ENCODE results near the gene PI4KA.

DNA sequence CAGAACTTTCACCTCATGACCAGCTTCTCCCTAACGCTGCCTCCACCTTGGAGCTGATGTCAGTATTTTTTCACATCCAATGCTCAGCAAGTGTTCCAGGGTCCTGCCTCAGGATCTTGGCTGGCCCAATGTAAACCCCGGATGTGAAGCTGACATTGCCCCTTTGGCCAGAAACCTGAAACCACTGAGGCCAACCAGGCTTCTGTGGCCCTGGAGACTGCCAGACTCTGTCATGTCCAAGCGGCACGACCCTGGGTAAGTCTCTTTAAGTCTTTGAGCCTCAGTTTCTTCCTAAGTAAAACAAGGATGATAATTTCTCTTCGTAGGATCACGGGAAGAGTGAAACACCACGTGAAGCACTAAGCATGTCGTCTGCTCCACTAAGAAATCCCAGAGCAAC, 61.9 kb downstream of the PI4KA start:
- TF ChIP-seq, protein P1, sequence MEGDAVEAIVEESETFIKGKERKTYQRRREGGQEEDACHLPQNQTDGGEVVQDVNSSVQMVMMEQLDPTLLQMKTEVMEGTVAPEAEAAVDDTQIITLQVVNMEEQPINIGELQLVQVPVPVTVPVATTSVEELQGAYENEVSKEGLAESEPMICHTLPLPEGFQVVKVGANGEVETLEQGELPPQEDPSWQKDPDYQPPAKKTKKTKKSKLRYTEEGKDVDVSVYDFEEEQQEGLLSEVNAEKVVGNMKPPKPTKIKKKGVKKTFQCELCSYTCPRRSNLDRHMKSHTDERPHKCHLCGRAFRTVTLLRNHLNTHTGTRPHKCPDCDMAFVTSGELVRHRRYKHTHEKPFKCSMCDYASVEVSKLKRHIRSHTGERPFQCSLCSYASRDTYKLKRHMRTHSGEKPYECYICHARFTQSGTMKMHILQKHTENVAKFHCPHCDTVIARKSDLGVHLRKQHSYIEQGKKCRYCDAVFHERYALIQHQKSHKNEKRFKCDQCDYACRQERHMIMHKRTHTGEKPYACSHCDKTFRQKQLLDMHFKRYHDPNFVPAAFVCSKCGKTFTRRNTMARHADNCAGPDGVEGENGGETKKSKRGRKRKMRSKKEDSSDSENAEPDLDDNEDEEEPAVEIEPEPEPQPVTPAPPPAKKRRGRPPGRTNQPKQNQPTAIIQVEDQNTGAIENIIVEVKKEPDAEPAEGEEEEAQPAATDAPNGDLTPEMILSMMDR (IDR thresholded peaks at IDR 0.05) = no peak
- TF ChIP-seq, protein P2, sequence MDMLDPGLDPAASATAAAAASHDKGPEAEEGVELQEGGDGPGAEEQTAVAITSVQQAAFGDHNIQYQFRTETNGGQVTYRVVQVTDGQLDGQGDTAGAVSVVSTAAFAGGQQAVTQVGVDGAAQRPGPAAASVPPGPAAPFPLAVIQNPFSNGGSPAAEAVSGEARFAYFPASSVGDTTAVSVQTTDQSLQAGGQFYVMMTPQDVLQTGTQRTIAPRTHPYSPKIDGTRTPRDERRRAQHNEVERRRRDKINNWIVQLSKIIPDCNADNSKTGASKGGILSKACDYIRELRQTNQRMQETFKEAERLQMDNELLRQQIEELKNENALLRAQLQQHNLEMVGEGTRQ (IDR thresholded peaks at IDR 0.05; ENCODE audit: borderline replicate concordance, low read depth, low read length) = no peak
- TF ChIP-seq EP300 (IDR thresholded peaks at IDR 0.05; ENCODE audit: borderline replicate concordance in 1 of 2, low read depth in 1 of 2, low read length in 1 of 2) (no peak), GABPA (IDR thresholded peaks at IDR 0.05; ENCODE audit: low read depth) (no peak), TEAD4 (IDR thresholded peaks at IDR 0.05; ENCODE audit: borderline replicate concordance, insufficient read depth) (no peak), POLR2AphosphoS5 (IDR thresholded peaks at IDR 0.05; ENCODE audit: low read depth, low read length) (no peak), FOXJ3 (CRISPR knock-in tag; IDR thresholded peaks at IDR 0.05) (no peak), SIN3A (IDR thresholded peaks at IDR 0.05; ENCODE audit: borderline replicate concordance, low read depth, low read length) (no peak)
- TF ChIP-seq, protein P3, sequence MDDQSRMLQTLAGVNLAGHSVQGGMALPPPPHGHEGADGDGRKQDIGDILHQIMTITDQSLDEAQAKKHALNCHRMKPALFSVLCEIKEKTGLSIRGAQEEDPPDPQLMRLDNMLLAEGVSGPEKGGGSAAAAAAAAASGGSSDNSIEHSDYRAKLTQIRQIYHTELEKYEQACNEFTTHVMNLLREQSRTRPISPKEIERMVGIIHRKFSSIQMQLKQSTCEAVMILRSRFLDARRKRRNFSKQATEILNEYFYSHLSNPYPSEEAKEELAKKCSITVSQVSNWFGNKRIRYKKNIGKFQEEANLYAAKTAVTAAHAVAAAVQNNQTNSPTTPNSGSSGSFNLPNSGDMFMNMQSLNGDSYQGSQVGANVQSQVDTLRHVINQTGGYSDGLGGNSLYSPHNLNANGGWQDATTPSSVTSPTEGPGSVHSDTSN (IDR thresholded peaks at IDR 0.05) = no peak
- TF ChIP-seq, protein P4, sequence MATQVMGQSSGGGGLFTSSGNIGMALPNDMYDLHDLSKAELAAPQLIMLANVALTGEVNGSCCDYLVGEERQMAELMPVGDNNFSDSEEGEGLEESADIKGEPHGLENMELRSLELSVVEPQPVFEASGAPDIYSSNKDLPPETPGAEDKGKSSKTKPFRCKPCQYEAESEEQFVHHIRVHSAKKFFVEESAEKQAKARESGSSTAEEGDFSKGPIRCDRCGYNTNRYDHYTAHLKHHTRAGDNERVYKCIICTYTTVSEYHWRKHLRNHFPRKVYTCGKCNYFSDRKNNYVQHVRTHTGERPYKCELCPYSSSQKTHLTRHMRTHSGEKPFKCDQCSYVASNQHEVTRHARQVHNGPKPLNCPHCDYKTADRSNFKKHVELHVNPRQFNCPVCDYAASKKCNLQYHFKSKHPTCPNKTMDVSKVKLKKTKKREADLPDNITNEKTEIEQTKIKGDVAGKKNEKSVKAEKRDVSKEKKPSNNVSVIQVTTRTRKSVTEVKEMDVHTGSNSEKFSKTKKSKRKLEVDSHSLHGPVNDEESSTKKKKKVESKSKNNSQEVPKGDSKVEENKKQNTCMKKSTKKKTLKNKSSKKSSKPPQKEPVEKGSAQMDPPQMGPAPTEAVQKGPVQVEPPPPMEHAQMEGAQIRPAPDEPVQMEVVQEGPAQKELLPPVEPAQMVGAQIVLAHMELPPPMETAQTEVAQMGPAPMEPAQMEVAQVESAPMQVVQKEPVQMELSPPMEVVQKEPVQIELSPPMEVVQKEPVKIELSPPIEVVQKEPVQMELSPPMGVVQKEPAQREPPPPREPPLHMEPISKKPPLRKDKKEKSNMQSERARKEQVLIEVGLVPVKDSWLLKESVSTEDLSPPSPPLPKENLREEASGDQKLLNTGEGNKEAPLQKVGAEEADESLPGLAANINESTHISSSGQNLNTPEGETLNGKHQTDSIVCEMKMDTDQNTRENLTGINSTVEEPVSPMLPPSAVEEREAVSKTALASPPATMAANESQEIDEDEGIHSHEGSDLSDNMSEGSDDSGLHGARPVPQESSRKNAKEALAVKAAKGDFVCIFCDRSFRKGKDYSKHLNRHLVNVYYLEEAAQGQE (IDR thresholded peaks at IDR 0.05; ENCODE audit: low read depth, low read length) = no peak
- TF ChIP-seq, protein P5, sequence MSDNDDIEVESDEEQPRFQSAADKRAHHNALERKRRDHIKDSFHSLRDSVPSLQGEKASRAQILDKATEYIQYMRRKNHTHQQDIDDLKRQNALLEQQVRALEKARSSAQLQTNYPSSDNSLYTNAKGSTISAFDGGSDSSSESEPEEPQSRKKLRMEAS (IDR thresholded peaks at IDR 0.05; ENCODE audit: low read depth) = no peak
- TF ChIP-seq, protein P6, sequence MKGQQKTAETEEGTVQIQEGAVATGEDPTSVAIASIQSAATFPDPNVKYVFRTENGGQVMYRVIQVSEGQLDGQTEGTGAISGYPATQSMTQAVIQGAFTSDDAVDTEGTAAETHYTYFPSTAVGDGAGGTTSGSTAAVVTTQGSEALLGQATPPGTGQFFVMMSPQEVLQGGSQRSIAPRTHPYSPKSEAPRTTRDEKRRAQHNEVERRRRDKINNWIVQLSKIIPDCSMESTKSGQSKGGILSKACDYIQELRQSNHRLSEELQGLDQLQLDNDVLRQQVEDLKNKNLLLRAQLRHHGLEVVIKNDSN (IDR thresholded peaks at IDR 0.05; ENCODE audit: borderline replicate concordance, low read depth) = no peak

Data from SK-N-SH (cell line).